ENCODE results near the gene DIPK1C.

- TF ChIP-seq EZH2 (IDR thresholded peaks at IDR 0.05; ENCODE audit: low read depth, unreplicated experiment) (no peak), CTCF (conservative IDR thresholded peaks at IDR 0.05; ENCODE audit: low read depth in 2 of 2) (no peak), POLR2AphosphoS5 (IDR thresholded peaks at IDR 0.05; ENCODE audit: low read depth) (no peak)
These were observed 4.0 kb downstream of the DIPK1C start for GRCh38 chr18:74453016-74453566.
